Measurements from ENCODE around the gene MAP2K6.

MAP2K6 gene

DNA sequence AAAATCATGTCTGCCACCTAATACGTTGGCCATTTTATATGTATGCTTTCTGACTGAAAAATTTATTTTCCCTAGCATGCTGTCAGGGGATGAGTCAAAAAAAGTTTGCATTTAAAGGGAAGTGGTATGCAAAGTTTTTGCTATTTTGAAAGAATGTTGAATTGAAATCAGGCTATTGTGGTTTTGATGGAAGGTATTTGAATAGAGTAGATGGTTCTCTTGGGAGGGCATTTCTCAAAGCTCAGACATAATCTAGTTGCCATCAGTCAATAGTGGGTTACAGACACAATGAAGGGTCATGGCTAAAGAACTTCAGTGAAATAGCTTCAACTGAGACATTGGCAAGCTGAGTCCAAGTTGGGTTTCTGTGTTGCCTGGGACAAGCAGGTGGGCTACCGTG is 102.4 kb downstream of the MAP2K6 start:
- TF ChIP-seq, protein P1, sequence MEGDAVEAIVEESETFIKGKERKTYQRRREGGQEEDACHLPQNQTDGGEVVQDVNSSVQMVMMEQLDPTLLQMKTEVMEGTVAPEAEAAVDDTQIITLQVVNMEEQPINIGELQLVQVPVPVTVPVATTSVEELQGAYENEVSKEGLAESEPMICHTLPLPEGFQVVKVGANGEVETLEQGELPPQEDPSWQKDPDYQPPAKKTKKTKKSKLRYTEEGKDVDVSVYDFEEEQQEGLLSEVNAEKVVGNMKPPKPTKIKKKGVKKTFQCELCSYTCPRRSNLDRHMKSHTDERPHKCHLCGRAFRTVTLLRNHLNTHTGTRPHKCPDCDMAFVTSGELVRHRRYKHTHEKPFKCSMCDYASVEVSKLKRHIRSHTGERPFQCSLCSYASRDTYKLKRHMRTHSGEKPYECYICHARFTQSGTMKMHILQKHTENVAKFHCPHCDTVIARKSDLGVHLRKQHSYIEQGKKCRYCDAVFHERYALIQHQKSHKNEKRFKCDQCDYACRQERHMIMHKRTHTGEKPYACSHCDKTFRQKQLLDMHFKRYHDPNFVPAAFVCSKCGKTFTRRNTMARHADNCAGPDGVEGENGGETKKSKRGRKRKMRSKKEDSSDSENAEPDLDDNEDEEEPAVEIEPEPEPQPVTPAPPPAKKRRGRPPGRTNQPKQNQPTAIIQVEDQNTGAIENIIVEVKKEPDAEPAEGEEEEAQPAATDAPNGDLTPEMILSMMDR (IDR thresholded peaks at IDR 0.05; ENCODE audit: low read depth, low read length), result no peak
- H3K4me3 ChIP-seq (ENCODE audit: low read depth, low read length), result no peak overlapping the region
- H3K9me3 ChIP-seq, result no peaks in the 10 kb centered on the region
- no peaks in the 10 kb centered on the region for H3K27me3 ChIP-seq
- no peaks in the 10 kb centered on the region for H3K4me1 ChIP-seq
- no peaks in the 10 kb centered on the region; the same call in 1 of the 2 replicates for H3K36me3 ChIP-seq
- DNase-seq, result no peak

DNA sequence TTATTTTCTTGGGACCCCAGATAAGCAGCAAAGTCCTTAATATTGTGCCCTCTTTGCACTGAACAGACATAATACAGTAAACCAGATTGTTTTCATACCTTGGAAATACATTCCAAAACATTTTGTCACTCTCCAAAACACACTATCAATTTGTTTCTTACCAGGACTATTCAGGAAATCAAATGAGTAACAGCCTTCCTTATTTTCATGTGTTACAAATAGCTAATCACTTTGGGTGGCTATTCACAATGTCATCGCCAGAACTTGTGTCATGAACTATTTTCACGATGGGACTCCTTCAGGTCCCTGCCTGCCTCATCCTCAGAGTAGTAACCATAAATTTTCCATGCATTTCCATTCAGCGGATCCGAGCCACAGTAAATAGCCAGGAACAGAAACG is 104.5 kb downstream of the MAP2K6 start:
- no peaks in the 10 kb centered on the region for H3K4me1 ChIP-seq
- no peaks in the 10 kb centered on the region for H3K27me3 ChIP-seq
- TF ChIP-seq, protein P1 (IDR thresholded peaks at IDR 0.05; ENCODE audit: low read depth, low read length), result no peak
- H3K9me3 ChIP-seq, result no peaks in the 10 kb centered on the region
- no peak overlapping the region for H3K4me3 ChIP-seq (ENCODE audit: low read depth, low read length)
- no peaks in the 10 kb centered on the region; the same call in 1 of the 2 replicates for H3K36me3 ChIP-seq
- DNase-seq, result no peak

DNA sequence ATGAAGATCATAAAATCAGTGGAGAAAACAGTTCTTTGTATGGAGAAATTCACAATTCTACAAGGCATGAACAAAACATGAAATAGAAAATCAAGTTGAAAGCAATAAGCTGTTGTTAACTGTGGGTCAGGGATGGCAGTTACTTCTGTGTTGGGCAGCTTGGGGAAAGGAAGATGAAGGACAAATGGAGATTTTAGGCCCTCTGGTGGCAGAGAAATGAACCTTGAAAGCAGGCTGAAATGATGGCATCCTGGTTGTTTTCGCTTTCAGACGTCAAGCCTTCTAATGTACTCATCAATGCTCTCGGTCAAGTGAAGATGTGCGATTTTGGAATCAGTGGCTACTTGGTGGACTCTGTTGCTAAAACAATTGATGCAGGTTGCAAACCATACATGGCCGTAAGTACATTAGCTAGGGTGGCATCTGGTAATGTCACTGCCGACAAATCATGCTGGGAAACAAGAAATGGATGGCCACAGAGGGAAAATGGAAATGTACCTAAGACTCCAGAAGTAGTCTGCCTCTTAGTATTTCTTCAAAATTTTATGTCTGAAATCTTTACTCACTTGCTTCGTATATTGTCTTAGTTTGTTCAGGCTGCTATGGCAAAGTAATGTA is 108.9 kb downstream of the MAP2K6 start:
- no peak overlapping the region for H3K4me3 ChIP-seq (ENCODE audit: low read depth, low read length)
- no peaks in the 10 kb centered on the region for H3K4me1 ChIP-seq
- H3K9me3 ChIP-seq, result no peaks in the 10 kb centered on the region
- H3K36me3 ChIP-seq, result no peaks in the 10 kb centered on the region; the same call in 1 of the 2 replicates
- no peaks in the 10 kb centered on the region for H3K27me3 ChIP-seq
- peak; percentile 16 for DNase-seq
- TF ChIP-seq, protein P1 (IDR thresholded peaks at IDR 0.05; ENCODE audit: low read depth, low read length), result peak; percentile 73

DNA sequence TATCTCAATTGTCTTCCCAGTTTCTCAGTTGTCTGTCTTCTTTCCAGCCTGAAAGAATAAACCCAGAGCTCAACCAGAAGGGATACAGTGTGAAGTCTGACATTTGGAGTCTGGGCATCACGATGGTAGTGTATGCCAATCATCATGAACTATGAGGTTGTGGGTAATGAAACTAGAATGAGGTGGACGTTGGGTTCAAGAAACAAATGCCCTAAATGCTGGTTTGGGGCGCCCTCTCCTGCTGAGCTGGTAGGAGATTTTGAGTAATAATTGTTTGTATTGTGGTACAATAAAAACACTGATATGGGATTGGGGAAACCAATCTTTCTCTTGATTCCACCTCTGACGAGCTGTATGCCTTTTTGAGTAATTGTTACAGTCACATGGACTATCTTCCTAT is 110.4 kb downstream of the MAP2K6 start:
- DNase-seq, result no peak
- no peaks in the 10 kb centered on the region for H3K4me1 ChIP-seq

DNA sequence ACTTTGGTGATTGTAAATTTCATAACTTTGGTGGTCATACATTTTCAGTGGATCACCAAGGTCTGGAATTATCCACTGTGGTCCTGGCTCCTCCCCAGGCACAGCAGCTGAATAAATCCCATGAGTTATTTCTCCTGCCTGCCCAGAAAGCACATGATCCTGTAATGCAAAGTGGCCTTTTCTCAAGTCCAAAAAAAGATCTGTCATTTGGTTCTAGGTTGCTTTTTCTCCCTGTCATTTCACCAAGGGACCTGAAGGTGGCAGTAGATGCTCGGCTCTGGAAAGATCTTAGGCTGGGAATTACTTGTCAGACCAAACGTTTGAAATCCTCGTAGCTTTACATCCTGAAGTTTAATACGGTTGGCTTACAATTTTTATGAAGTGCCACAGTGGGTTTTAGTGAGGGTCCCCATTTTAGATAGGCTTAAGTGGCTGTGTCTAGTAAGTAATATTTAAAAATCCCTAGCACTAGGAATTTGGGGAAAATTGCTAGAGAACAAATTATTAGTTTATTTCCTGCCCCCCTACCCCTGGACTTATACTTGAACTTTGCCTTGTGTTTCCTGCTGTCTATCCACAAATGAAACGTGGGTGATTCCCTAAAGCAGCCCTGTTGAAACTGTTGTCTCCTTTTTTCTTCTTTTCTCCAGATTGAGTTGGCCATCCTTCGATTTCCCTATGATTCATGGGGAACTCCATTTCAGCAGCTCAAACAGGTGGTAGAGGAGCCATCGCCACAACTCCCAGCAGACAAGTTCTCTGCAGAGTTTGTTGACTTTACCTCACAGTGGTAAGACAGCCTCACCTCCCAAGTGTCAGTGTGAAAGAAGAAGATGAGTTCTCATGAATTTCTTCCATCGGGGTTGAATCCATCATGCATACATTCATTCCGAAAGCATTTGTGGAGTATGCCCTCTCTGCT is 111.7 kb downstream of the MAP2K6 start:
- Histone ChIP-seq H3K27me3 (no peaks in the 10 kb centered on the region), H3K4me1 (no peaks in the 10 kb centered on the region), H3K9me3 (no peaks in the 10 kb centered on the region), H3K36me3 (no peaks in the 10 kb centered on the region), H3K4me3 (ENCODE audit: low read depth, low read length) (no peak overlapping the region)
- peak; percentile 16 for DNase-seq
- TF ChIP-seq, protein P1 (IDR thresholded peaks at IDR 0.05; ENCODE audit: low read depth, low read length), result peak; percentile 94

More for the DNA sequence above, 110.4 kb downstream of the MAP2K6 start:
- Histone ChIP-seq H3K4me3 (ENCODE audit: low read depth, low read length) (no peak overlapping the region), H3K9me3 (no peaks in the 10 kb centered on the region), H3K27me3 (no peaks in the 10 kb centered on the region), H3K36me3 (no peaks in the 10 kb centered on the region)
- TF ChIP-seq, protein P1 (IDR thresholded peaks at IDR 0.05; ENCODE audit: low read depth, low read length), result peak; percentile 13; the same call in 1 of the 2 replicates

DNA sequence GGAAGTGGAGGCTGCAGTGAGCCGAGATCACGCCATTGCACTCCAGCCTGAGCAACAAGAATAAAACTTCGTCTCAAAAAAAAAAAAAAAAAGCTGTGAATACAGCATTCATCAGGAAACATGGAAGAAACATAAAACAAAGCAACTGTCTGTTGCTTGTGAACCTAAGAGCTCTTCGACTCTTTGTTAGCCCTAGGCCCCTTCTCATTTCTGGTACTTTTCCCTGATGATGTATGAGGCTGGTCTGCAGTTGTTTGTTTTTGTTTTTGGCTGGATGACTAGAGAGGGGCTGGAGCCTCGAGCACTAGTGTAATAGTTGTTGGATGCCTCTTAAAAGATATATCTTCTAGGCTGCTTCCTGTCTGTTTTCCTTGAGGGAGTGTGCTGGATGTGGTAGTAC is 113.5 kb downstream of the MAP2K6 start:
- TF ChIP-seq, protein P1 (IDR thresholded peaks at IDR 0.05; ENCODE audit: low read depth, low read length), result no peak
- Histone ChIP-seq H3K4me1 (no peaks in the 10 kb centered on the region), H3K27me3 (no peaks in the 10 kb centered on the region), H3K9me3 (no peaks in the 10 kb centered on the region), H3K4me3 (ENCODE audit: low read depth, low read length) (no peak overlapping the region), H3K36me3 (no peaks in the 10 kb centered on the region)
- DNase-seq, result no peak
